ENCODE results near the gene HOMER1.
A peak's percentile ranks its signal among the peaks of the same experiment; 100 is the strongest.
"Not testable (repeated sequence)": the region's sequence is repeated elsewhere in the genome, so short reads cannot be mapped to it uniquely, and the experiment has no call there.

Gene HOMER1

GRCh38 chr5:79516331-79516730, 2.4 kb upstream of the HOMER1 start:
- DNase-seq = not testable (repeated sequence)

DNA sequence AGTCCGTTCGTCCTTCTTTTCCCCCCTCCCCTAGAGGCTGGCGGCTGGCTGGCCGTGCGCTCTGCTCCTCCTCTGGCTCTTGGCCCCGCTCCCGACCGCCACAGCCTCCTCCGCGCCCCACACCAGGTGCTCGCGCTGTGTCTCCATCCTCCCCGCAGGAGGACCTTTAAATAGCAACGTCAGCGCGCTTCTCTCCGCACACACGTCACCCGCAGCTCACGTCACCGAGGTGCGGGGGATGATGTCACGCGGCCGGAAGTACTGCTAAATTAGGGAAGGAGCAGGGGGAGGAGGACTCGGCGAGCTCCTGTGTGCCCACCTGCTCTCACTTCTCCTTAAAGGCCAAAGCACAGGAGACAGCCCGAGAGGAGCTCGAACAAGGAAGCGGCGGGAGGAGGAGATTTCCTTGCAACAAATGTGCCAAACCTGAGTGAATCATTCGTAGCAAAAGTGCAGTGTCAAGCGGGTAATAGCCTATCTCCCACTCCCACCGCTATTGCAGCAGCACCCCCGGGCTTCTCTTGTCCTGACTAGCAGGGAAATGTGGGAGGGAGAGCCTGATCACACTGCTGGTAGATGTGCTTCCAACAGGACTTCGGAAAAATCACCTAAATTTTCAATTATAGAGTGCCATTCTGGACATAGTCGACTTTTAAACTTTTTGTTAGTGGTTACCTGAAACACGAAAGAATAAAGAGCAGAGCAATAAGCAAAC, 614 bp upstream of the HOMER1 start:
- DNase-seq = peak; percentile 95

- DNase-seq = no peak
These were observed 628 bp downstream of the HOMER1 start for GRCh38 chr5:79513308-79513703.

DNA sequence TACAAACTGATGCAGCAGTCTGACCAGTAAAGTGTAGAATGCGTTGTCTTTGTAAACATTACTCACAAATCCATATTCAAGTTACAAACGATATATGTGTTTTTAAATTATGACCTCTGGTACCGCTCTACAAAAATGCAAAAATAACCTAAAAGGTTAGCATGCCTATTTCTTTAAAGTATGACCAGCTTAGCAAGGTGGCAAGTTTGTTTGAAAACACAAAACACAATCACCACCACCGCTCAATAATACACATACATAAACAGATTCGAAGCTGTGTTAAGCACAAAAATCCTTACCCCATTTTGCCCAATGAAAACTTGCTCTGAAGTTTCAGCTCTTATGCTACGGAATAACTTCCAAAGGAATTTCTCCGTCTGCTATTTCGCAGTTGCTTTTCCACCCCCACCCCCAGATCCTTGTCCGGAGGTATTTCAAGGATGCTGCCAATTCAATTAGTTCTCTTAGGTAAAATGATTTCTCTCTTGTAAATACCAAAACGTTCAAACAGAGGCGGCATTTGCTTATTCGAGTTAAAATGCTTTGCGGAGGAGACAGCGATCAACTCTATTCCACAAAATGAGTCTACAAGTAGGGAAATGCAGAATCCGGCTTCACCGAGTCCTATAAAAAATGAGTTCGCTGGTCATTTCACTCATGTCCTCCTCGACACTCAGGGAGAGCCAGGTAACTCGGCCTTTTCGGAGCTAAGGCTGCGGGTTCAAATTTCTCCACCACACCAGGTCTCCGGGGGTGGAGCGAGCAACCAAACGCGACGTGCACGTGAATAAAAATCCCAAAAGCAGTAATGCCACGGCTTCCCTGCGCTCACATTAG, 1.2 kb downstream of the HOMER1 start:
- DNase-seq = no peak

- DNase-seq = no peak
These were observed 1.9 kb downstream of the HOMER1 start for GRCh38 chr5:79512049-79512448.

DNA sequence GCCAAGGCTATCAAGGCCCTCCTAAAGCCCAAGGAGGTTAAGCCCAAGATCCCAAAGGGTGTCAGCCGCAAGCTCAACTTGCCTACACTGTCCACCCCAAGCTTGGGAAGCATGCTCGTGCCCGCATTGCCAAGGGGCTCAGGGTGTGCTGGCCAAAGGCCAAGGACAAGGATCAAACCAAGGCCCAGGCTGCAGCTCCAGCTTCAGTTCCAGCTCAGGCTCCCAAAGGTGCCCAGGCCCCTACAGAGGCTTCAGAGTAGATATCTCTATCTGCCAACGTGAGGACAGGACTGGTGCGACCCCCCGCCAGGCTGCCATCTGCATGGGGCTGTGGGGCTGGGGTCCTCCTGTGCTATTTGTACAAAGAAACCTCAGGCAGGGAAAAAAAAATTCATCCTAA, 3.3 kb downstream of the HOMER1 start:
- DNase-seq = no peak

GRCh38 chr5:79509244-79509885, 4.6 kb downstream of the HOMER1 start:
- DNase-seq = no peak

- no peak for DNase-seq
These were observed 5.1 kb downstream of the HOMER1 start for GRCh38 chr5:79508794-79509193.

DNA sequence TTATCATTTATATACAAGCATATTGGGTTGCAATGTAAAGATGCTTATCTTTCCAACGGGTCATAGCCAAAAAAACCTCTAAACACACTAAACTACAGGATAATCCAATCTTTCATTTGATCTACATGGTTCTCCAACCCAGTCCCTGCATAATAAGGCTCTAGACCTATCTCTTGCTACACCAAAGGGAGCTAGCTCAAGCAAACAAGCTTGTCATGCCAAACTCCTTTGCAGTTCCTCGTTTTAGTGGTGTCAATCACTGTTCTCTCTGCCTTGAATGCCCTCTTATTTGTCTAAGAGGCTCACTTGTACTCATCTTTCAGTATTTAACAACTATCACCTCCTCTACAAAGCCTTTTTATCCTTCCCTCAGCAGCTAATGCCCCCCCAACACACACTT, 5.6 kb downstream of the HOMER1 start:
- no peak for DNase-seq

- no peak for DNase-seq
These were observed 6.4 kb downstream of the HOMER1 start for GRCh38 chr5:79507251-79508205.

GRCh38 chr5:79505138-79505537, 8.8 kb downstream of the HOMER1 start:
- no peak for DNase-seq

- no peak for DNase-seq
These were observed 10.0 kb downstream of the HOMER1 start for GRCh38 chr5:79503794-79504495.

DNA sequence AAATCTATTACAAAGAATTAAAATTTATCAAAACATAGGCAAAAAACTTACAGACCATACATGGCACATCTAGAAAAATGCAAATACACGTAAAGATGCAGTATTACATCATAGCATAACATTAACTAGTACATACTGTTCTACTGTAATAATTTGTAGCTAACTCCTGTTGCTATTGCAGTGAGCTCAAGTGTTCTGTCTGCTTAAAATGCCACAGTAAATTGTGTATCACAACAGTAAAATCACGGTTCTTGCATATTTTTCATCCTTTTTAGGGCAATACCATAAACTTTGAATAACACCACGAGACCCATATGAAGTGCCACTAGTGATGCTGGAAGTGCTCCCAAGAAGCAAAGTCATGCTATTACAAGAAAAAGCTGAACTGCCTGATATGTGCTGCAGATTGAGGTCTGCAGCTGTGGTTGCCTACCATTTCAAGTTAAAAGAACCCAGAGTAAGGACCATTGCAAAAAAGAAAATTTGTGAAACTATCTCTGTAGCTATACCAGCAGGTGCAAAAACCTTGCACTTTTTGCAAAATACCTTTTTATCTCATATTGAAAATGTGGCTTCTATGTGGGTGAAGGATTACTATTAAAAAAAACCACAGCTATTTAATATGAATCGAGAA, 14.2 kb downstream of the HOMER1 start:
- DNase-seq = no peak

DNA sequence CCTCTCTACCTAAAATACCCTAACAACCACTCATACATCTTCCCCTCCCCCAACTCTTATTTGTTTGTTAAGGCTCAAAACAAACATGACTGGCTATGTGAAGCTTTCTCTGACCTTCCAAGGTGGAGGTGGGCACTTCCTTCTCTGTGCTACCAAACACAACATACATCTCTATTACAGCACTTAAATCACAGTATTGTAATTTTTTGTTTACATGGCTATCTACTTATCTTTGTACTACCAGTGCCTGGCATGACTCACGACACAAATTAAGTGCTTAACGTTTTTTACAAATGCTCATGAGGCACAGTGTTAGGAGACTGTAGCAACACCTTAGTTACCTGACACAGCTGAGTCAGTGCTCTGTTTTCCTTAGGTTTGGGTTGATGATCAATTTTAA, 18.6 kb downstream of the HOMER1 start:
- no peak for DNase-seq

GRCh38 chr5:79493596-79494345, 20.2 kb downstream of the HOMER1 start:
- no peak for DNase-seq

GRCh38 chr5:79491690-79492317, 22.1 kb downstream of the HOMER1 start:
- DNase-seq = no peak

GRCh38 chr5:79490323-79490936, 23.5 kb downstream of the HOMER1 start:
- DNase-seq = no peak

DNA sequence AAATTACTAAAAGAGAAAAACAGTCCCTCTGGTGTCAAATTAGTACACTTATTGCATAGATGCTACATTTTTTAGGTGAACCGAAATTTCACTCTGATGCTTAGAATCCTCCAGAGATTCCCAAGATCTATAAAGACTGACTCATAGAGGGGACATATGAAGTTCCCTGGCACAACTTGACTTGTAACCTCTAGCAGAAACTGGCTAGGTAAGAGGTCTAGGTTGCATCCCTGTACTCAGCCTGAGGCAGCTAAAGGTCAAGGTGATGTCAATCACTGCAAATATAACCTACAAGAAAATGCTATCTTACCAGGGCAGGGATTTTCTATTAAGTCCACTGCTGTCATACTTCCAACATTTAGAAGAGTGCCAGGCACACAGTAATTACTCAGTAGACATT, 24.2 kb downstream of the HOMER1 start:
- DNase-seq = no peak

DNA sequence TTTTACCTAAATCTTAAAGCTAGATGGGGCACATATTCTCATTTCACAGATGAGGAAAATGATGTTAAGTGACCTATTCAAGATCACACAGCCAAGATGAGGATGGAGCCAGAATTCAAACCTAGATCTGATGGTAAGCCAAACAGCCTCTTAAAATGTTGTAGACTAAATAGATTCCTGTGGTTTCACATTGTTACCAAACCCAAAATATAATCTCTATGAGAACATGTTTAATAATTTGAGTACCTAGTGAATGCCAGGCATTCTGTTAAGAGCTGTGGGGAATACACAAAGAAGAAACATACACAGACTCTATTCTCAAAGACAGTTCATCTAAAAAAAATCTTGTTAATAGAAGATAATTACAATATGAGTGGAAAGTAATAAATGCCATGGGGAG, 25.2 kb downstream of the HOMER1 start:
- DNase-seq = no peak

GRCh38 chr5:79488058-79488457, 25.9 kb downstream of the HOMER1 start:
- no peak for DNase-seq

Data from CD4-positive, alpha-beta T cell treated with Interleukin-17A for 1 hour (primary cell).